Measurements from ENCODE around the gene PWP1.

Gene PWP1

DNA sequence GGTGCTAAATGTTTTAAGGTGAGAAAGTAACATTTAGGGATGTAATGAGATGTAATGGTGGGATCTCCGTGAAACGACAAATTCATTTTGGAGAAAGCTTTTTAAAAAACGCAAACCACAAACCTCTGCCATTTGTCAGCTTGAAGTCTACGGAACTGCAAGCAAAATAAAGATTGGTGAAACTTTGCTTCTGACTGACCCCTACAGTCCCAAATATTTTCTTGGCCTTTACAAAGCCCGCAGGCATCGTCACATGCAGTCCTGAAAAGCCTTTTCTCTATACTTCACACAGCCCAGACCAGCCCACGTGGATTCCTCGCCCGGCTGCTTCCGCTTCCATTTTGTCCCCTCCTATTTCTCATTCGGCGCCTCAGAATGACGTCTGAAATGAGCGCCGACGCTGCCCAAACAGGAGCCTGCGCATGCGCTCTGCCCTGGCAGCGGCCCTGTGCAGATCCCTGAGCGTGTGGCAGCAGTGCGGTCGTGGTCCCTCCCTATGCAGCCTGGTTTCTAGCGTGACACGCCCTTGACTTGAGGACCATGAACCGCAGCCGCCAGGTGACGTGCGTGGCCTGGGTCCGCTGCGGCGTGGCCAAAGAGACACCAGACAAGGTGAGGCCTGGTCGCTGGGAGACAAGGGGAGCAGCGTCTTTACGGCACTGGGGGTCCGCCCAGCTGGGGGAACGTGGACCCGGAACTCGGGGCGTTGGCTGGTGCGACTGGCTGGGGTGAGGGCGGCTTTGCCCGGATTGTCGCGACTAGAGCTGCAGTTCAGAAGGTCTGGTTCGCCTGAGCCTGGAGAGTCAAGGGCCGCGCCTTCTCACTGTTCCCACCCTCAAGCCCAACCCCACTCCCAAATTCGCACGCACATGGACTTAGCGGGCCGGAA is at the start of gene PWP1:
Gene PWP1 (plus strand): TSS at position 440 of the 889 bp plus-strand sequence. CDS start 101 bp downstream, at position 541.
- H3K27me3 Mint-ChIP-seq (ENCODE audit: low read depth) = peaks cover 3% of the 10 kb centered on the region
- H3K4me1 Mint-ChIP-seq (ENCODE audit: low read depth) = peaks cover 19% of the 10 kb centered on the region
- H3K9me3 Mint-ChIP-seq = no peaks in the 10 kb centered on the region
- peaks cover 25% of the 10 kb centered on the region for H3K36me3 Mint-ChIP-seq (ENCODE audit: low read depth)
- H3K4me3 Mint-ChIP-seq = peak within 1 kb of the TSS; percentile 96
- peak; percentile 96 for DNase-seq (ENCODE audit: low spot score)
- H3K27ac Mint-ChIP-seq = peak within 1 kb of the TSS; percentile 98

GRCh38 chr12:107641154-107641553 is 44.4 kb upstream of the PWP1 start:
- Mint-ChIP-seq H3K36me3 (ENCODE audit: low read depth) (peaks cover 11% of the 10 kb centered on the region), H3K27ac (no peak overlapping the region), H3K4me3 (no peak overlapping the region), H3K4me1 (ENCODE audit: low read depth) (peaks cover 3% of the 10 kb centered on the region), H3K9me3 (no peaks in the 10 kb centered on the region), H3K27me3 (ENCODE audit: low read depth) (no peaks in the 10 kb centered on the region)
- no peak for DNase-seq (ENCODE audit: low spot score)

GRCh38 chr12:107642240-107642639 is 43.4 kb upstream of the PWP1 start:
- Mint-ChIP-seq H3K27ac (no peak overlapping the region), H3K36me3 (ENCODE audit: low read depth) (peaks cover 11% of the 10 kb centered on the region)
- no peak for DNase-seq (ENCODE audit: low spot score)

GRCh38 chr12:107645630-107646333 is 39.8 kb upstream of the PWP1 start:
- H3K27ac Mint-ChIP-seq = no peak overlapping the region
- no peaks in the 10 kb centered on the region for H3K9me3 Mint-ChIP-seq
- DNase-seq (ENCODE audit: low spot score) = no peak
- no peak overlapping the region for H3K4me3 Mint-ChIP-seq
- peaks cover 10% of the 10 kb centered on the region for H3K36me3 Mint-ChIP-seq (ENCODE audit: low read depth)
- H3K27me3 Mint-ChIP-seq (ENCODE audit: low read depth) = no peaks in the 10 kb centered on the region
- H3K4me1 Mint-ChIP-seq (ENCODE audit: low read depth) = peaks cover 3% of the 10 kb centered on the region

More at GRCh38 chr12:107642240-107642639, 43.4 kb upstream of the PWP1 start:
- H3K27me3 Mint-ChIP-seq (ENCODE audit: low read depth) = no peaks in the 10 kb centered on the region
- no peaks in the 10 kb centered on the region for H3K9me3 Mint-ChIP-seq
- no peak overlapping the region for H3K4me3 Mint-ChIP-seq
- peaks cover 3% of the 10 kb centered on the region for H3K4me1 Mint-ChIP-seq (ENCODE audit: low read depth)

GRCh38 chr12:107646436-107646835 is 39.2 kb upstream of the PWP1 start:
- Mint-ChIP-seq H3K27ac (no peak overlapping the region), H3K4me3 (no peak overlapping the region), H3K27me3 (ENCODE audit: low read depth) (no peaks in the 10 kb centered on the region), H3K36me3 (ENCODE audit: low read depth) (peaks cover 7% of the 10 kb centered on the region), H3K9me3 (no peaks in the 10 kb centered on the region), H3K4me1 (ENCODE audit: low read depth) (peaks cover under 1% of the 10 kb centered on the region)
- no peak for DNase-seq (ENCODE audit: low spot score)

DNA sequence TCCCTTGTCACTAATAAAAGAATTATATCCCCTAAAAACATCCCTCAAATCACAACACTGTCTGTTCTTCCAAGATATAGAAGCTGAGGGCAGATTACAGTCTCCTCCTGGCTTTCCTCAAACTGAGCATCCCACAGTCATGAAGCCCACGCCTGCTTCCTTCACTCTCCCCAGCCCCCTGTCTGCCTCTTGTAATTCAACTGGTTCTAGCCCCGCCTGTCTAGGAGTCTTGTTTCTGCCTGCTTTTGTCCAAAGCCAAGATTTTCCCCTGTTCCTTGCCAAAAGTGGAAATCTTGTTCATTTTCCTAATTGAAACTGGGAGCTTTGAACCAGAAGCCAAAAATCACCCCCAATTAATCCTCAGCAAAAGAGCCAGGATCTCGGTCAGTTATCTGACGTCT is 35.9 kb upstream of the PWP1 start:
- H3K9me3 Mint-ChIP-seq = no peaks in the 10 kb centered on the region
- H3K27ac Mint-ChIP-seq = no peak overlapping the region
- H3K4me1 Mint-ChIP-seq (ENCODE audit: low read depth) = peaks cover 3% of the 10 kb centered on the region
- no peaks in the 10 kb centered on the region for H3K36me3 Mint-ChIP-seq (ENCODE audit: low read depth)
- no peak overlapping the region for H3K4me3 Mint-ChIP-seq
- H3K27me3 Mint-ChIP-seq (ENCODE audit: low read depth) = no peaks in the 10 kb centered on the region
- no peak for DNase-seq (ENCODE audit: low spot score)

- Mint-ChIP-seq H3K27ac (no peak overlapping the region), H3K36me3 (ENCODE audit: low read depth) (no peaks in the 10 kb centered on the region), H3K4me3 (no peak overlapping the region), H3K27me3 (ENCODE audit: low read depth) (no peaks in the 10 kb centered on the region), H3K4me1 (ENCODE audit: low read depth) (peaks cover 3% of the 10 kb centered on the region), H3K9me3 (no peaks in the 10 kb centered on the region)
- DNase-seq (ENCODE audit: low spot score) = no peak
These were observed 34.6 kb upstream of the PWP1 start for GRCh38 chr12:107650977-107651376.

GRCh38 chr12:107651571-107652449 is 33.8 kb upstream of the PWP1 start:
- Mint-ChIP-seq H3K9me3 (no peaks in the 10 kb centered on the region), H3K36me3 (ENCODE audit: low read depth) (no peaks in the 10 kb centered on the region), H3K4me3 (no peak overlapping the region), H3K4me1 (ENCODE audit: low read depth) (peaks cover 3% of the 10 kb centered on the region), H3K27me3 (ENCODE audit: low read depth) (no peaks in the 10 kb centered on the region), H3K27ac (no peak overlapping the region)
- no peak for DNase-seq (ENCODE audit: low spot score)

- no peak for DNase-seq (ENCODE audit: low spot score)
- peaks cover 3% of the 10 kb centered on the region for H3K4me1 Mint-ChIP-seq (ENCODE audit: low read depth)
- H3K9me3 Mint-ChIP-seq = no peaks in the 10 kb centered on the region
- H3K27me3 Mint-ChIP-seq (ENCODE audit: low read depth) = no peaks in the 10 kb centered on the region
- H3K4me3 Mint-ChIP-seq = no peak overlapping the region
- no peaks in the 10 kb centered on the region for H3K36me3 Mint-ChIP-seq (ENCODE audit: low read depth)
- H3K27ac Mint-ChIP-seq = no peak overlapping the region
These were observed 32.1 kb upstream of the PWP1 start for GRCh38 chr12:107653519-107653918.

DNA sequence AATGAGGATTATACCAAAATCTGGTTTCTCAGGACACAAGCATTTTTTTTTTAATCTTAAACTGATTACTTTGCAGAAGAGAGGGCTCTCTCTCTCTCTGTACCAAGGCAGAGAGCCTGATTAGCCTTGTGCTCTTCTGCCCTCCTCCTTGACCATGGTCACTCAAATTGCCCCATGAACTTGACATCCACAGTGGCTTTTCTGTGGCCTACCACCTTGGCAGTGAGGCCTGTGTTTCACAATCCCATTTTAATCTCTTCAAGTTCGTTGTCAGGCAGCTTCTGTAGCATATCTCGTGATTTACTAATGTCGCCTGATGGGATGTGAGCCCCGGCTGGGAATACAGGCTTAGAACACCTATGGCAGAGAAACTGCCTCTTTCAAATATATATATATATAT is 30.7 kb upstream of the PWP1 start:
- no peak for DNase-seq (ENCODE audit: low spot score)
- Mint-ChIP-seq H3K27me3 (ENCODE audit: low read depth) (no peaks in the 10 kb centered on the region), H3K4me3 (no peak overlapping the region), H3K36me3 (ENCODE audit: low read depth) (no peaks in the 10 kb centered on the region), H3K4me1 (ENCODE audit: low read depth) (peaks cover 3% of the 10 kb centered on the region), H3K27ac (no peak overlapping the region), H3K9me3 (no peaks in the 10 kb centered on the region)

DNA sequence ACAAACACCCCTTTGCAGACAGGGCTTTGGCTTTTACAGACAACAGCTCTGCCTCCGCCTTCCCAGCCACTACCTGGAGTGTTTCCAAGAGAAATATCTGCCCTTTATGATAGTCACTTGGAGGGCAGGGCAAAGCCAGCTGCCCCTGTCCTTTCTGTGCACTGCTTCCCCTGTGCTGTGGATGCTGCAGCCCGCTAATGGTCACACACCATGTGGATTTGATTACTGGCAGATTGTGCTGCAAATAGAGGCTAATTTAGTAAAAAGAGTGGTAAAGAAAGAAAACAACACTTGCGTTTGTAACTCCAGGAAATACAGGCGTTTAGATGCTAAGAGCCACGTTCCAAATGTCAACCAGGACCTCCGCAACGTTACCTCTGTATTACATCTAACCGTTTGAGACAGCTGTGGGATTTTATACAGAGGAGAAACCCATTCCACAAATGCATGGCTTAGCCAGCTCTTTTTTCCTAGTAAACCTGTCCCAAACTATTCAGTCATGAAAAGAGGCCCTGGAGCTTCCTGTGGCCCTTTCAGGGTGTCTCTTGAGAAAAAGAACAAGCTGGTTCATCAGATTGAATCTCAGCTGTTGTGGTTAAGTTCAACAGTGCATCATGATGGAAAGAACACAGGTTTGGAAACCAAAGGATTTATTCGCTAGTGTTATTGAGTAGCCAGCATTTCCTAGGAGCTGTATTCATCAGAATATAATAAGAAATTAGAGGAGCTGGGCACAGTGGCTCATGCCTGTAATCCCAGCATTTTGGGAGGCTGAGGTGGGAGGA is 30.1 kb upstream of the PWP1 start:
- Mint-ChIP-seq H3K27ac (no peak overlapping the region), H3K4me1 (ENCODE audit: low read depth) (peaks cover 3% of the 10 kb centered on the region), H3K4me3 (no peak overlapping the region), H3K36me3 (ENCODE audit: low read depth) (no peaks in the 10 kb centered on the region), H3K27me3 (ENCODE audit: low read depth) (no peaks in the 10 kb centered on the region), H3K9me3 (no peaks in the 10 kb centered on the region)
- no peak for DNase-seq (ENCODE audit: low spot score)

DNA sequence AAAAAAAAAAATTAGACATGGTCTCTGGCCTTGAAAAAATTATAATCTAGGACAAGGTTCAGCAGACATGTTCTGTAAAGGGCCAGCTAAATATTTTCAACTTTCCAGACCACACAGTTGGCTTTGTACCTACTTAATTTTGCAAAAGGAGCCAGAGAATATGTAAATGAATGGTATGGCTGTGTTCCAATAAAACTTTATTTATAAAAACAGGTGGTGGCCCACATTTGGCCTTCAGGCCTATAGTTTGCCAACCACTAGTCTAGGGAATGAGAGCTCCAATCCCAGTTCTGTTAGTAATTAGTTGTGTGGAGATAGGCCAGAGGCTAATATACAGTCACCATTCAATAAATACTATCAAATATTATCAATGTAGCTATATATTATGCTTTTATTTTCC is 29.3 kb upstream of the PWP1 start:
- Mint-ChIP-seq H3K4me3 (no peak overlapping the region), H3K36me3 (ENCODE audit: low read depth) (no peaks in the 10 kb centered on the region), H3K4me1 (ENCODE audit: low read depth) (peaks cover 3% of the 10 kb centered on the region)

DNA sequence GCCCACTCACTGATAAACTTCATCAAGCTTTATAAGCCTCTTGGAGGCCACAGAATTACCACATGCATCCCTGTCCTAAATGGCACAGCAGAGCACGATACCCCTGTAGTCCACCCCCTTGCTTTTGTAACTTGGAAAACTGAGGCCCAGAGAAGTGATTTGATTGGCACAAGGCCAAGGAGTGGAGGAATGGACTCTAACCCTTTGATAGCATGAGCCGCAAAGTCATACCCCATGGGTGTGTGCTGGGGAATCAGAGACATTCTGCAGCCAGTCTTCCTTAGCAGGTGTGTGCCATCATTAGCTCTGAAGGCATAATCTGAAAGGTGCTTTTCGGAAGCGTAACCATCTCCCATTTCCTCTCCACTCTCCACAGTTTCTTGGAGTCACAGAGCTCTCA is 28.5 kb upstream of the PWP1 start:
- no peak overlapping the region for H3K27ac Mint-ChIP-seq

More for the DNA sequence above, 29.3 kb upstream of the PWP1 start:
- no peaks in the 10 kb centered on the region for H3K27me3 Mint-ChIP-seq (ENCODE audit: low read depth)
- H3K27ac Mint-ChIP-seq = no peak overlapping the region
- DNase-seq (ENCODE audit: low spot score) = no peak
- H3K9me3 Mint-ChIP-seq = no peaks in the 10 kb centered on the region

More for the DNA sequence above, 28.5 kb upstream of the PWP1 start:
- no peaks in the 10 kb centered on the region for H3K27me3 Mint-ChIP-seq (ENCODE audit: low read depth)
- no peak for DNase-seq (ENCODE audit: low spot score)
- peaks cover 6% of the 10 kb centered on the region for H3K4me1 Mint-ChIP-seq (ENCODE audit: low read depth)
- H3K36me3 Mint-ChIP-seq (ENCODE audit: low read depth) = no peaks in the 10 kb centered on the region
- H3K4me3 Mint-ChIP-seq = no peak overlapping the region
- H3K9me3 Mint-ChIP-seq = no peaks in the 10 kb centered on the region

Measured in T-helper 2 cell treated with Interferon-gamma antibody and Interleukin-4, amounts not matched to agents 5 μg/mL and 100 μg/mL, for 36 hours (primary cell).